HG03575 (cell line): ENCODE measurements around the gene SPTLC2.
"Not testable (repeated sequence)": the region's sequence is repeated elsewhere in the genome, so short reads cannot be mapped to it uniquely, and the experiment has no call there.

Experiments
- ATAC-seq: cut with Tn5 transposase; IDR thresholded peaks from one replicate; pipeline ENCODE4 v1.9.1; 2021; ENCODE audit not compliant: unreplicated experiment, insufficient number of reproducible peaks, low FRiP score; ENCODE audit errors: extremely low read depth

SPTLC2 gene

DNA sequence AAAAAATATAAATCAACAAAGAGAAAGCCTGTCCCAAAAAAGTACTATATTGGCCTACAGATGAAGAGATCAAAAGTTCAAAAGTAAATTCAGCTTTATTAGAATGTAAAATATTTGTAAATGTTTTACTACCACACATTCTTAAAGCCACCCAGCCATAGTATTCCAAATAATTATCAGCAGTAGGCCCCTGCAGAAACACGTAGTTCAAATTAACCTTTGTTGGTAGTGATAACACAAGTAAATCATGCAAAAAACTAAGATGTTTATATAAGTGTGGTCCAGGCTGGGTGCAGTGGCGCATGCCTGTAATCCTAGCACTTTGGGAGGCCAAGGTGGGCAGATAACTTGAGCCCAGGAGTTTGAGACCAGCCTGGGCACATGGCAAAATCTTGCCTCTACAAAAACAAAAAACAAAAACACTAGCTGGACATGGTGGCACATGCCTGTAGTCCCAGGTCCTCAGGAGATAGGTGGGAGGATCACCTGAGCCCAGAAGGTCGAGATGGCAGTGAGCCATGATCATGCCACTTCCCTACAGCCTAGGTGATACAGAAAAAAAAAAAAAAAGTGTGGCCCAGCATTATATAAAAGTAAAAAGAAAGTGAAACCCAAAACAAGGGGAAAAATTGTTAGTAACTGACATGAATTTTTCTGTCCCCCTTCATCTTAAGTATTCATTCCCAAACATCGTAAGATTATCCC lies 17.9 kb downstream of the SPTLC2 start:
- no peak for ATAC-seq

DNA sequence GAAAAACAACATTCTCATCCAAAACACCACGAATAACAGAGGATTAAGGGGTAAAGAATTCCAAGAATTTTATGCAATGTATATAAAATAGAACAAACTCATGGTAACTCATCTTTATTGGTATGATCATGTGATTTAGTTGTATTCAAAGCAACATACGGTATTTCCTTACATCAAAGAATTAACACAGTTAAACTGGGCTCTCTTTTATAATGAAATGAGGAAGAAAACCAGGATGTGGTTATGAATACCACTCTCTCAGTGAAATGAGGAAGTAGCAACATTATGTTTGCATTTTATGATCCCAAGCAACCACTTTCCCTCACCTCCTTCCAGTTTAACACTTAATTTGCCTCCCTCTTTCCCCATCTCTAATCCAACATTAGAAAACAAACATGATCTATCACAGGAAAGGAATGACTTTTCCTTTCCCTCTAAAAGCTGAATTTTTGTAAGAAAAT lies 22.9 kb downstream of the SPTLC2 start:
- ATAC-seq = no peak

DNA sequence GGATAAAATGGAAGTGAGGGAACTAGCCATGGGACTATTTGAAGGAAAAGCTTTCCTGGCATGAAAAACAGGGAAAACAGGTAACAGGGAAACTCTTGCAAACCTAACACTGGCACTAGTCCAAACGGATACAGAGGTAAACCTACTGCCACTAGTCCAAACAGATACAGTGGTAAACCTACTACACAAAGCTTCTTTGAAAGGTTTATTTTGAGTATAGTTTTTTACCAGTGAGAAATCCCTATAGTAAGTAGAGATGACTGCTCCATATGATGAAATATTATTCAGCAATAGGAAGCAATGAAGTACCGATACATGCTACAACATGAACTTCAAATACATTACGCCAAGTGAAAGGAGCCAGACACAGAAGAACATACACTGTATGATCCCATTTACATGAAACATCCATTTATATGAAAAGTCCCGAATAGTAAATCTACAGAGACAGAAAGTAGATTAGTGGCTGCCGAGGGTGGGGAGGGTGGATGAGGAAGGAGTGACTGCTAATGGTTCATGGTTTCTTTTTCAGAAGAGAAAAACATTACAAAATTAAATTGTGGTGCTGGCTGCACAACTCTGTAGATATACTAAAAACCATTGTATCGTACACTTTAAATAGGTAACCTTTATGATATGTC lies 25.5 kb downstream of the SPTLC2 start:
- no peak for ATAC-seq

DNA sequence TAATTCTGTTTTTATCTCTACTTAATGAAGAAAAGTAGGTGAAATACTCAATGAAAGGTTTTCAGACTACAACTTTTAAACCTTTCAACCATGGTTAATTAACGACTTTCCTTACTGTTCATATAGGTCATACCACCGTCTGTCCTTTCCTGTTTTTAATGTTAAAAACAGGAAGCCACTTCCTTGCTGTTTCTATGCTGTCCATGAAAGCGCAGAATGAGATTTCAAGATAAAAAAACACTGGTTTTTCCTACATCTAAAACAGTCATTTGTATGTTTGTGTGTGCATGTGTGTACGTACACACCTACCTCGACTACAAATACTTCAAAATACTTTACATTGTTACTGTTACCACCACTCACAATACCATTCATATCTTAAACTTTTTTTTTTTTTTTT lies 27.3 kb downstream of the SPTLC2 start:
- no peak for ATAC-seq

DNA sequence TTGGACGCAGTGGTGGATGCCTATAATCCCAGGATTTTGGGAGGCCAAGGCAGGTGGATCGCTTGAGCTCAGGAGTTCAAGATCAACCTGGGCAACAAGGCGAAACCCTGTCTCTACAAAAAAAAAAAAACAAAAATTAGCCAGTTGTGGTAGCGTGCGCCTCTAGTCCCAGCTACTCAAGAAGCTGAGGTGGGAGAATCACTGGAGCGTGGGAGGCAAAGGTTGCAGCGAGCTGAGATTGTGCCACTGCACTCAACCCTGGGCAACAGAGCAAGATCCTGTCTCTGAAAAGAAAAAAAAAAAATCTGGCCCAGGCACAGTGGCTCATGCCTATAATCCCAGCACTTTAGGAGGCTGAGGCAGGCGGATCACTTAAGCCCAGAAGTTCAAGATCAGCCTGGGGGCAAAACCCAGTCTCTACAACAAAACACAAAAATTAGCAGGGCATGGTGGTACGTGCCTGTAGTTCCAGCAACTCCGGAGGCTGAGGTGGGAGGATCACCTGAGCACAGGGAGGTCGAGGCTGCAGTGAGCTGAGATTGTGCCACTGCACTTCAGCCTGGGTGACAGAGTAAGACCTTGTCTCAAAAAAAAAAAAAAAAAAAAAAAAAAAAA lies 27.9 kb downstream of the SPTLC2 start:
- ATAC-seq = not testable (repeated sequence)

DNA sequence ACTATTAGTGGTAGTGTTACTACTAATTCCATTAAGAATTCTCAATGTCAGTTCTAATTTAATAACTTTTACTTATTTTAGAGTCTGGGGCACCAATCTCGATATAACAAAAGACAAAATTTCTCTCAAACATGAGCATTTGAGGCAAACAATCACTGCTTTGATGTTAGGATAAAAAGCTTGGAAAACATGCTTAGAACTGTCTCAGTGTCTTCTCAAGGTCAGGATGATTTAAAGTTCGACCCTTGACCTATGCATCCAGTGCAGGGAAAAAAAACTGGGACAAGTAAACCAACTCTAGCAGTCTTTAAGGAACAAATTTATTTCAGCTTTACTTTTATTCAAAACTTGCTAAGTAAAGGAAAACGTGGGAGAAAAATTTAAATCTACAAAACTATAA lies 31.1 kb downstream of the SPTLC2 start:
- no peak for ATAC-seq

DNA sequence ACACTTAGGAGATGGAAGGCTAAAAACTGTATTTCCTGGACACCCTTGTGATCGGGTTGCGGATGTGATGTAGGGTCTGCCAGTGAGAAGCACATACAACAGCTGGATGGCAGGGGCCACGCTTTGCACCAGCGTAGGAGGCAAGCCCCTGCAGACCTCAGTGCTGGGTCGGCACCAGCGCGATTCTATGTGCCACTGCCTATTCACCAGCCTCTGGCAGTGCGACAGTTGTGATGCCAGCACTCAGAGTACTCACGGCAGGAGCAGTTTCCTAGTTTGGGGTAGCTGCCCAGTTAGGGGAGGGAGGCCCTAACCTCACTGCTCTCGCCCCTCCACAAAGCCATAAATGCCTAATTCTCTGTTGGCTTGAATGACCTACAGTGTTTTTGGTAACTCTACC lies 31.6 kb downstream of the SPTLC2 start:
- ATAC-seq = no peak

DNA sequence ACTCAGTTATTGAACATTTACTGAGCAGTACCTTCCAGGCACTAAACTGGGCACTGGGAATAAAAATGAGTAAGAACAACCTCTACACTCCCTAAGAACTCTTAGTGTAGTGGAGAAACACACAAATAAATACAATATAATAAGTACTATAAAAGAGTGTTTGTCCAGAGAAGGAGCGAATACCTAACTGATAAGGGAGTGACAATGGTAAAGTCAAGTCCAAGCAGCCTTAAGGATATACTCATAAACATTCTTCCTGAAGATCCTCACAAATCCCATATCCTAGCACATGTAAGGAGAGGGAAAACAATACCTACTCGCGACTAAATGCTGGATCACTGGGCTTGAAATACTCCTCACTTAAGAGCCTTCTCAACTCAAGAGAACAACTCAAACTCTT lies 32.8 kb downstream of the SPTLC2 start:
- no peak for ATAC-seq

DNA sequence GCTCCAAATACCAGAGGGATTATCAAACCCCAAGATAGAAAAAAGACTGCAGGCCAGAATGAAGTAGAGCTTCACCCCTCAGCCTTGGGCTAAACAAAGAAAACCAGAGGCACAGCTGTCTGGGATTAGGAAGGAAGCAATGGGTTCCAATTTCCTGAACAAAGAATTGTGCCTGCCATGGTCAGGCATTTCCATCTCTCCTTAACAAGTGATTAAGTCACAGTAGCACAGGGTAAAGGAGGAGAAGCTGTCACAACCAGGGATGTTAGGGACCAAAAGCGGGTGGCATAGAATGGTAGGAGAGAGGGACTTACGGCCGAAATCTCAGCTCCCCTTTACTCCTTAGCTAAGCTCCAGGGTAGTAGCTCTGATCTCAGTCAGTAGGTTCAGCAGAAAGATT lies 33.9 kb downstream of the SPTLC2 start:
- no peak for ATAC-seq

DNA sequence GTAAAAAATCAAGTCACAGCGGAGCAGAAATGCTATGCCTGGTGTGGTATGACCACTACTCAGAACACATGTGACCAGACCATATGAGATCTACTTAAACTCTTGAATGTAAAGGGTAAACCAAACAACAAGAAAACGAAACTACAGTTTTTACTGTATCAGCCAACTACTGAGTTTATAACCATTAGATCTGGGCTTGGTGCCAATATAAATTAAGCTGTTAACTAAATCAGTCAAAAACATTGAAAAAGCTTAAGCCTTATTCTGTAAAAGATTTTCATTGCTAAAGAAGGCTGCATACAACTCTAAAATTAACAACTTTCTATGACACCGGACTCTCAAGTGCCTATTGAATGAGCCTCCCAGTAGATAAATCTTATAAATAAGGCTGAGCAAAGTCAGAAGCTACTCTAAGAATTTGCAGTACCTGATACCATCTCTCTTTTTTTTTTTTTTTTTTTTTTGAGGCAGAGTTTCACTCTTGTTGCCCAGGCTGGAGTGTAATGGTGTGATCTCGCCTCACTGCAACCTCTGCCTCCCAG lies 35.4 kb downstream of the SPTLC2 start:
- ATAC-seq = peak; percentile 68

DNA sequence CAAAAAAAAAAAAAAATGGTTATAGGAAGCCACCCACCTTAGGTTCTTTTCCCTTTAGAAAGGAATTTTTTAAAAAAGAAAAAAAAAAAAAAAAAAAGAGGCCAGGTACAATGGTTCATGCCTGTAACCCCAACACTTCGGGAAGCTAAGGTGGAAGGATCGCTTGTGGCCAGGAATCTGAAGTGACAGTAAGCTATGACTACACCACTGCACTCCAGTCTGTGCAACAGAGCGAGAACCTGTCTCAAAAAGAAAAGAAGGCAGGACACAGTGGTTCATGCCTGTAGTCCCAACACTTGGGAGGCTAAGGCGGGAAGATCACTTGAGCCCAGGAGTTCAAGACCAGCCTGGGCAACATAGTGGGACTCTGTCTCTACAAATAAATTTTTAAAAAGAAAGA lies 36.0 kb downstream of the SPTLC2 start:
- no peak for ATAC-seq

DNA sequence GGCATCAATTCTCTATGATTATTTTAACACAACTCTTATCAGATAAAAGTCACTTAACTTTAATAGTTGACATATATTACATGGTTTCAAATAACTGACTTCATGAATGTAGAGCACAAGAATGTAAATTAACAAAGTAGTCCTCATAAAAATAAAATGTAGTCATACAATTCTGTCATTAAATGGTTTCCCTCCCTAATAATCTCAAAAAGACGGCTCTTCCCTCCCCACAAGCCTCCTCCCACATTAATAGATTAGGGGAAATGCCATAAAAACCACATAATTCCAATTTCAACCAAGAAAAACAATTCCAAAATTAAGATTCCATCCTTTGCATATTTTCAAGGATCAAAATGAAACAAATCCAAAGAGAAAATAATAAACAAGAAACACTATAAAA lies 36.7 kb downstream of the SPTLC2 start:
- no peak for ATAC-seq

DNA sequence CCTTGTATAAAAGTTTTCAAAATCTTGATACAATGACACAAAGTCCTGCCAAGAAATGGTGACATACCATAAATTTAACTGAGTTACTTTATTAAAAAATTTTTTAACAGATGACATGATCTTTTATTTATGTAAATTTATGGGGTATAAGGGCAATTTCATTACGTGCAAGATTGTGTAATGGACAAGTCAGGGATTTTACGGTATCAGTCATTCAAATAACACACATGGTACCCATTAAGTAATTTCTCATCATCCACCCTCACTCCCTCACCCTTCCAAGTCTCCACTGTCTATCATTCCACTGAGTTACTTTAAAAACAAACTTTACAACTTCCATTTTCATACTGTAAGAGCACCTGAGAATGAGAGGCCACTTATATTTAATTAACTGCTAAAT lies 37.4 kb downstream of the SPTLC2 start:
- ATAC-seq = no peak

DNA sequence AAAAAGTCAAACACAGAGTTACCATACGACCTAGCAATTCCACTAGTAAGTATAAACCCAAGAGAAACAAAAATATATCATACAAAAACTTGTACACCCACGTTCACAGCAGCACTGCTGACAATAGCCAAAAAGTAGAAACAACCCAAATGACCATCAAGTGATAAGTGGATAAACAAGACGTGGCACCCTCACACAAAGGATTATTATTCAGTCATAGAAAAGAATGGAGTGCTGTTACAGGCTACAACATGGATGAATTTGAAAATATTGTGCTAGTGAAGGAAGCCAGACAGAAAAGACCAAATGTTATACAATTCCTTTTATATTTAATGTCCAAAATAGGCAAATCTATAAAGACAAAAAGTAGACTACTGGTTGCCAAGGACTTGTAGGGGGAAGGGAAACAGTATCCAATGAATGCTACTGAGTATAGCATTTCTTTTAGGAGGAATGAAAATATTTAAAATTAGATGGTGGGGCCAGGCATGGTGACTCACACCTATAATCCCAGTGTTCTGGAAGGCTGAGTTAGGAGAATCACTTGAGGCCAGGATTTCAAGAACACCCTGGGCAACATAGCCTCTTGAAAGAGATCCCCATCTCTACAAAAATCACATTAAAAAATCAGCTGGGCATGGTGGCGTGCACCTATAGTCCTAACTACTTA lies 41.9 kb downstream of the SPTLC2 start:
- no peak for ATAC-seq

DNA sequence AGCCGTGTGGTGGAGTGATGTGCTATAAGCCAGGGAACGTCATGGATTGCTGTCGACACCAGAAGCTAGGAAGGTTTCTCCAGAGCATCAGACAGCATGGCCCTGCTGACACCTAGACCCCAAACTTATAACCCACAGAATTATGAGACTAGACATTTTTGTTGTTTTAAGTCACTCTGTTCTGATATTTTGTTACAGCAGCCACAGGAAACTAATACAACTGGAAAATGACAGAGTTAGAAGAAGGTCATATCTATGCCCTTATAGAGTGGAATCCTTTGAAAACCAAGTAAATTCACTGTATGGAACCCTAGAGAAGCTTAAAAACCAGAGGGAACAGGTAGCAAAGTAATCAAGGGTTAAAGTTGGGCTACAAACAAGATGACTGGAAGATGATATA lies 42.5 kb downstream of the SPTLC2 start:
- ATAC-seq = no peak

DNA sequence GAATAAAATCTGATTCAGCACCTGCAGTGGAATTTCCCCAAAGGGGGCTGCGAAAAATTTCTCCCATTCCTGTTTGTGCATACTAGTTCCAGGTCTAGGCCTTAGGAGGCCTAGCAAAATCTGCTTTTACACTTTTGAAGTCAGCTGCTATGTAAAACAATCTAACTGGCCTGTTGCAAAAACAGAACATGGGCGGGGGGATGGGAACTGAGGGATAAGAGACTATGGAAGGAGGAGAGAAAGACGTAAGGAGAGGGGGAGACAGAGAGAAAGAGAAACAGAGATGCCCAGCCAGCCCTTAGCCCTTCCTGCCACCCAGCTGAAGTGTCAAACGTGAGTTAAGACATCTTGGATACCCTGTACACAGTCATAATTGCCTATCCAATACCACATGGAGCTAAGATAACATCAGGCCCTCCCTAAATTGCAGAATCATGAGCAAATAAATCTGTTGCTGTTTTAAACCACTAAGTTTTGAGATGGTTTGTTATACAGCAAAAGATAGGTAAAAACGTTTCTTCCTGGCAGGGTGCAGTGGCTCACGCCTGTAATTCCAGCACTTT lies 45.6 kb downstream of the SPTLC2 start:
- no peak for ATAC-seq

DNA sequence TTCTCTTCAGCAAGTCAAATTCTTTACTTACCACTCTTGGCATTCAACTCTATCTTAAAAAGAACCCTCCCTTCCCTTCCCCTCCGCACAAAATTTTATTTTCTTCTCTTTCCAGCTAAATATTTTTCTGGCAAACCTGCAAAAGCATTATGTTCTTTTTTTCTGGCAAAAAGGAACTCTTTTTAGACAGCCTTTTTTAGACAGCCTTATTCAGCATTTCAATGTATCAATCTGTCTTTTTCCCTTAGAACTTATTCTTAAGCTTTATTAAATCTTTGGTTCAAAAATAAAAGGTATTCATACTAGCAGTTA lies 50.5 kb downstream of the SPTLC2 start:
- no peak for ATAC-seq

DNA sequence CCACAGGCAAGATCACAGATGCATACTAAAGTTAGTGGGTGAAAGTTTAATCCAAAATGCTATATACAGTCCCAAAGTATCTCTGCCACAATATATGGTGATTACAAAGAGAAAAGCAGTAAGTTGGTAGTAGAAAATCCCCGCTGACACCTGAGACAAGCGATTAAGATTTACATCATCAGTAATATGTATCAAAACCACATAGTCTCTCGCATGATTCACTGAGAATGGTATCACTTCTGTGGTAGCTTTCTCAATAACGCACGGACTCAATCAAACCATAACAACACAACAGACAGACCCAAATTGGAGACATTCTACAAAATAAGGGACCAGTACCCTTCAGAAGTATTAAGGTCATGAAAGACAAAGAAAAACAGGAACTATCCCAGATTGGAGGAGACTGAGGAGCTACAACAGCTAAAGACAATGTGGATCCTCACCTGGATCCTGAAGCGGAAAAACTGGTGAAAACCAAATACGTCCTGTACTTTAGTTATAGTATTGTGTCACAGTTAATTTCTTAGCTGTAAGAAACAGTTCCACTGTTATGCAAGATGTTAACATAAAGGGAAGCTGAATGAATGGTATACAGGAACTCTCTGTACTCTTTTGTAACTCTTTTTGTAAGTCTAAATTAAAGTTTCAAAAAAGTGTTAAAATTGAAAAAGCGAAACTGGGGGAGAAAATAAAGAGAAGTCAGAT lies 51.0 kb downstream of the SPTLC2 start:
- ATAC-seq = no peak

DNA sequence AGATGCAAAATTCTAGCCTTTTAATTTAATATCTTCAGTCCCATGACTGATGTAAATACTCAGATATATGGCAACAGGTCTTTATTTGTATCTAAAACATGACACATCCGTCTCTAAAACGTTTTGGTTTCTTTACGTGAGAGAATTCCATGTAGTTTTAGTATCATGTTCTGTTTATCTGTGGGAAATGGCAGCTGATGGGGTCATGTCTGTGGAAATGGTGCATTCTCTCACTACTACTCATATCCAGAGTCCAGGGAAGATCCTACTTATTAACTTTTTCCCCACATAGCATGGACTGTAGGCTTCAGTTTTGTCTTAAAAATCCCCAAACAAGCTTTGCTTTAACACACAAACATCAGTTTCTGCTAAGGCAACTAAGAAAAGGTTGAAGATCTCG lies 53.8 kb downstream of the SPTLC2 start:
- ATAC-seq = no peak
